ENCODE data around the gene GINS1. TPM values are rescaled to one million over a fixed set of nuclear protein-coding genes. Genes with fewer than 3 reads are reported as not detected.

Gene GINS1
- total and polyA plus RNA-seq, 2 experiments from 2014 or later: 32.0 to 65.4 TPM

DNA sequence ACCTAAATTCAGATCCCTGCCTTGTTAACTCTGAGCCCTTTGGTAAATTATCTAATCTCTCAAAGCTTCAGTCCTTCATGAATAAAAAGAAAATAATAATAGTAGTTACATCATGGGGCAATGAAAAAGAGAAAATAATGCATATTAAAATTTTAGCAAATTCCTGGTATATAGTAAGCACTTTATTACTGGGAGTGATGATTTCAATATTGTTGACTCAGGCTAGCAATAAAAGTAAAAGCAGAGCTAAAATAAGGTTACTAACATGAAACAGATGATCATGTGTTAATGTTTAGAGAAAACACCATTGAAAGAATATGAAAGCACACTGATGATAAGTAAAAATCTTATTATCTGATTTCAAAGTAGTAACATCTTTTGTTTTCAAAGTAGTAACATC lies 13.6 kb downstream of the GINS1 start:
- H4K20me1 ChIP-seq (replicated peaks; ENCODE audit: insufficient read depth): no peaks in the 10 kb centered on the region; the same call in 1 of the 2 replicates
- no peaks in the 10 kb centered on the region for H3K27me3 ChIP-seq (ENCODE audit: insufficient read depth)
- H3K9me2 ChIP-seq (ENCODE audit: insufficient read depth): no peaks in the 10 kb centered on the region
- H3K36me3 ChIP-seq (ENCODE audit: insufficient read depth): peaks cover 45% of the 10 kb centered on the region
- H2AFZ ChIP-seq: no peak overlapping the region
- ATAC-seq (no peak), DNase-seq (ENCODE audit: low spot score) (no peak)
- no peaks in the 10 kb centered on the region for H3F3A ChIP-seq (replicated peaks; ENCODE audit: low read depth)
- Mint-ChIP-seq H3K9me3 (peaks cover 2% of the 10 kb centered on the region; the same call in 2 of the 3 replicates), H3K27ac (no peak overlapping the region), H3K4me3 (no peak overlapping the region), H3K36me3 (ENCODE audit: low read depth) (peaks cover 91% of the 10 kb centered on the region), H3K4me1 (no peaks in the 10 kb centered on the region), H3K27me3 (ENCODE audit: insufficient read depth, low read depth, poor library complexity) (no peaks in the 10 kb centered on the region)
- peaks cover 14% of the 10 kb centered on the region for H3K79me2 ChIP-seq (replicated peaks; ENCODE audit: insufficient read depth)
- H3K27ac ChIP-seq (ENCODE audit: low read depth): no peak overlapping the region
- no peaks in the 10 kb centered on the region for H3K4me1 ChIP-seq (ENCODE audit: insufficient read depth)
- TF ChIP-seq, protein P1, sequence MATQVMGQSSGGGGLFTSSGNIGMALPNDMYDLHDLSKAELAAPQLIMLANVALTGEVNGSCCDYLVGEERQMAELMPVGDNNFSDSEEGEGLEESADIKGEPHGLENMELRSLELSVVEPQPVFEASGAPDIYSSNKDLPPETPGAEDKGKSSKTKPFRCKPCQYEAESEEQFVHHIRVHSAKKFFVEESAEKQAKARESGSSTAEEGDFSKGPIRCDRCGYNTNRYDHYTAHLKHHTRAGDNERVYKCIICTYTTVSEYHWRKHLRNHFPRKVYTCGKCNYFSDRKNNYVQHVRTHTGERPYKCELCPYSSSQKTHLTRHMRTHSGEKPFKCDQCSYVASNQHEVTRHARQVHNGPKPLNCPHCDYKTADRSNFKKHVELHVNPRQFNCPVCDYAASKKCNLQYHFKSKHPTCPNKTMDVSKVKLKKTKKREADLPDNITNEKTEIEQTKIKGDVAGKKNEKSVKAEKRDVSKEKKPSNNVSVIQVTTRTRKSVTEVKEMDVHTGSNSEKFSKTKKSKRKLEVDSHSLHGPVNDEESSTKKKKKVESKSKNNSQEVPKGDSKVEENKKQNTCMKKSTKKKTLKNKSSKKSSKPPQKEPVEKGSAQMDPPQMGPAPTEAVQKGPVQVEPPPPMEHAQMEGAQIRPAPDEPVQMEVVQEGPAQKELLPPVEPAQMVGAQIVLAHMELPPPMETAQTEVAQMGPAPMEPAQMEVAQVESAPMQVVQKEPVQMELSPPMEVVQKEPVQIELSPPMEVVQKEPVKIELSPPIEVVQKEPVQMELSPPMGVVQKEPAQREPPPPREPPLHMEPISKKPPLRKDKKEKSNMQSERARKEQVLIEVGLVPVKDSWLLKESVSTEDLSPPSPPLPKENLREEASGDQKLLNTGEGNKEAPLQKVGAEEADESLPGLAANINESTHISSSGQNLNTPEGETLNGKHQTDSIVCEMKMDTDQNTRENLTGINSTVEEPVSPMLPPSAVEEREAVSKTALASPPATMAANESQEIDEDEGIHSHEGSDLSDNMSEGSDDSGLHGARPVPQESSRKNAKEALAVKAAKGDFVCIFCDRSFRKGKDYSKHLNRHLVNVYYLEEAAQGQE (IDR thresholded peaks at IDR 0.05; ENCODE audit: unreplicated experiment): no peak
- TF ChIP-seq JUNB (IDR thresholded peaks at IDR 0.05; ENCODE audit: unreplicated experiment) (no peak), ZNF114 (CRISPR knock-in tag; IDR thresholded peaks at IDR 0.05) (no peak), CREB1 (CRISPR knock-in tag; IDR thresholded peaks at IDR 0.05; ENCODE audit: low read depth) (no peak), EZH2phosphoT487 (IDR thresholded peaks at IDR 0.05; ENCODE audit: unreplicated experiment) (no peak)
- TF ChIP-seq, protein P2, sequence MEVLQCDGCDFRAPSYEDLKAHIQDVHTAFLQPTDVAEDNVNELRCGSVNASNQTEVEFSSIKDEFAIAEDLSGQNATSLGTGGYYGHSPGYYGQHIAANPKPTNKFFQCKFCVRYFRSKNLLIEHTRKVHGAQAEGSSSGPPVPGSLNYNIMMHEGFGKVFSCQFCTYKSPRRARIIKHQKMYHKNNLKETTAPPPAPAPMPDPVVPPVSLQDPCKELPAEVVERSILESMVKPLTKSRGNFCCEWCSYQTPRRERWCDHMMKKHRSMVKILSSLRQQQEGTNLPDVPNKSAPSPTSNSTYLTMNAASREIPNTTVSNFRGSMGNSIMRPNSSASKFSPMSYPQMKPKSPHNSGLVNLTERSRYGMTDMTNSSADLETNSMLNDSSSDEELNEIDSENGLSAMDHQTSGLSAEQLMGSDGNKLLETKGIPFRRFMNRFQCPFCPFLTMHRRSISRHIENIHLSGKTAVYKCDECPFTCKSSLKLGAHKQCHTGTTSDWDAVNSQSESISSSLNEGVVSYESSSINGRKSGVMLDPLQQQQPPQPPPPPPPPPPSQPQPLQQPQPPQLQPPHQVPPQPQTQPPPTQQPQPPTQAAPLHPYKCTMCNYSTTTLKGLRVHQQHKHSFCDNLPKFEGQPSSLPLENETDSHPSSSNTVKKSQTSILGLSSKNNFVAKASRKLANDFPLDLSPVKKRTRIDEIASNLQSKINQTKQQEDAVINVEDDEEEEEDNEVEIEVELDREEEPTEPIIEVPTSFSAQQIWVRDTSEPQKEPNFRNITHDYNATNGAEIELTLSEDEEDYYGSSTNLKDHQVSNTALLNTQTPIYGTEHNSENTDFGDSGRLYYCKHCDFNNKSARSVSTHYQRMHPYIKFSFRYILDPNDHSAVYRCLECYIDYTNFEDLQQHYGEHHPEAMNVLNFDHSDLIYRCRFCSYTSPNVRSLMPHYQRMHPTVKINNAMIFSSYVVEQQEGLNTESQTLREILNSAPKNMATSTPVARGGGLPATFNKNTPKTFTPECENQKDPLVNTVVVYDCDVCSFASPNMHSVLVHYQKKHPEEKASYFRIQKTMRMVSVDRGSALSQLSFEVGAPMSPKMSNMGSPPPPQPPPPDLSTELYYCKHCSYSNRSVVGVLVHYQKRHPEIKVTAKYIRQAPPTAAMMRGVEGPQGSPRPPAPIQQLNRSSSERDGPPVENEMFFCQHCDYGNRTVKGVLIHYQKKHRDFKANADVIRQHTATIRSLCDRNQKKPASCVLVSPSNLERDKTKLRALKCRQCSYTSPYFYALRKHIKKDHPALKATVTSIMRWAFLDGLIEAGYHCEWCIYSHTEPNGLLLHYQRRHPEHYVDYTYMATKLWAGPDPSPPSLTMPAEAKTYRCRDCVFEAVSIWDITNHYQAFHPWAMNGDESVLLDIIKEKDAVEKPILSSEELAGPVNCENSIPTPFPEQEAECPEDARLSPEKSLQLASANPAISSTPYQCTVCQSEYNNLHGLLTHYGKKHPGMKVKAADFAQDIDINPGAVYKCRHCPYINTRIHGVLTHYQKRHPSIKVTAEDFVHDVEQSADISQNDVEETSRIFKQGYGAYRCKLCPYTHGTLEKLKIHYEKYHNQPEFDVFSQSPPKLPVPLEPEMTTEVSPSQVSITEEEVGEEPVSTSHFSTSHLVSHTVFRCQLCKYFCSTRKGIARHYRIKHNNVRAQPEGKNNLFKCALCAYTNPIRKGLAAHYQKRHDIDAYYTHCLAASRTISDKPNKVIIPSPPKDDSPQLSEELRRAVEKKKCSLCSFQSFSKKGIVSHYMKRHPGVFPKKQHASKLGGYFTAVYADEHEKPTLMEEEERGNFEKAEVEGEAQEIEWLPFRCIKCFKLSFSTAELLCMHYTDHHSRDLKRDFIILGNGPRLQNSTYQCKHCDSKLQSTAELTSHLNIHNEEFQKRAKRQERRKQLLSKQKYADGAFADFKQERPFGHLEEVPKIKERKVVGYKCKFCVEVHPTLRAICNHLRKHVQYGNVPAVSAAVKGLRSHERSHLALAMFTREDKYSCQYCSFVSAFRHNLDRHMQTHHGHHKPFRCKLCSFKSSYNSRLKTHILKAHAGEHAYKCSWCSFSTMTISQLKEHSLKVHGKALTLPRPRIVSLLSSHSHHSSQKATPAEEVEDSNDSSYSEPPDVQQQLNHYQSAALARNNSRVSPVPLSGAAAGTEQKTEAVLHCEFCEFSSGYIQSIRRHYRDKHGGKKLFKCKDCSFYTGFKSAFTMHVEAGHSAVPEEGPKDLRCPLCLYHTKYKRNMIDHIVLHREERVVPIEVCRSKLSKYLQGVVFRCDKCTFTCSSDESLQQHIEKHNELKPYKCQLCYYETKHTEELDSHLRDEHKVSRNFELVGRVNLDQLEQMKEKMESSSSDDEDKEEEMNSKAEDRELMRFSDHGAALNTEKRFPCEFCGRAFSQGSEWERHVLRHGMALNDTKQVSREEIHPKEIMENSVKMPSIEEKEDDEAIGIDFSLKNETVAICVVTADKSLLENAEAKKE (CRISPR knock-in tag; IDR thresholded peaks at IDR 0.05): no peak
- TF ChIP-seq, protein P3, sequence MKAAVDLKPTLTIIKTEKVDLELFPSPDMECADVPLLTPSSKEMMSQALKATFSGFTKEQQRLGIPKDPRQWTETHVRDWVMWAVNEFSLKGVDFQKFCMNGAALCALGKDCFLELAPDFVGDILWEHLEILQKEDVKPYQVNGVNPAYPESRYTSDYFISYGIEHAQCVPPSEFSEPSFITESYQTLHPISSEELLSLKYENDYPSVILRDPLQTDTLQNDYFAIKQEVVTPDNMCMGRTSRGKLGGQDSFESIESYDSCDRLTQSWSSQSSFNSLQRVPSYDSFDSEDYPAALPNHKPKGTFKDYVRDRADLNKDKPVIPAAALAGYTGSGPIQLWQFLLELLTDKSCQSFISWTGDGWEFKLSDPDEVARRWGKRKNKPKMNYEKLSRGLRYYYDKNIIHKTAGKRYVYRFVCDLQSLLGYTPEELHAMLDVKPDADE (IDR thresholded peaks at IDR 0.05): no peak
- no peak overlapping the region for H3K4me2 ChIP-seq
- H3K4me3 ChIP-seq: no peak overlapping the region
